ENCODE data around the gene LIN7C.
"Not testable (repeated sequence)": the region's sequence is repeated elsewhere in the genome, so short reads cannot be mapped to it uniquely, and the experiment has no call there.

LIN7C gene

DNA sequence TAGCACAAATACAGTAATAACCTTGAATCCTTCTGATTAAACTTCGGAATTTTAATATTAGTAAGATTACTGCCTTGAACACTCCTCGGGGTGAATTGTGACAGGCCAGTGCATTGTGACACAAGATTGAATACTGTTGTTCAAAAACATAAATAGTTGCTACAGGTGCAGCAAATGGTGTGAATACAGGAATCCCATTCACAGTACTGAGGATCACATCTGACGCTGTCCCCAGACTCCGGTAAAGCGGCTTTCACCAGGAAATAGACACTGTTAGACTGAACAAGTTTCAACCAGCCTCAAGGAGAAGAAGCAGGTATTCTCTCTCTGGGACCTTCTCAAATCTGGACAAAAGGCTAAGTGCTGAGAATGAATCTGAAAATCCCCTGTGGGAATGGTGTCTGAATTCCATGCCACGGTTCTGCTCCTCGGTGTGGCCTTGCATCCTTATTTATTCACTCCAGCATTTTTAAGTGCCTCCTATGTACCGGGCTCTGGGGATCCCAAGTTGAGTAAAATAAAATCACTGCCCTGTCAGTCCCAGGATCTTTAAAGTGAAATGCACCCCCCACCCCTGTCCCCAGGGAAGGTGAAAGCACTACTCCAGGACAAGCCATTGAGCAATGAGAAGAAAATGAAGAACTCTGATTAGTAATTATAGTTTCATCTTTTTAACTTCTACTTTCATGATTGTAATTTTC, 37.4 kb downstream of the LIN7C start:
- DNase-seq = no peak

- no peak for DNase-seq
Measured at GRCh38 chr11:27468209-27468994, 38.2 kb downstream of the LIN7C start.

DNA sequence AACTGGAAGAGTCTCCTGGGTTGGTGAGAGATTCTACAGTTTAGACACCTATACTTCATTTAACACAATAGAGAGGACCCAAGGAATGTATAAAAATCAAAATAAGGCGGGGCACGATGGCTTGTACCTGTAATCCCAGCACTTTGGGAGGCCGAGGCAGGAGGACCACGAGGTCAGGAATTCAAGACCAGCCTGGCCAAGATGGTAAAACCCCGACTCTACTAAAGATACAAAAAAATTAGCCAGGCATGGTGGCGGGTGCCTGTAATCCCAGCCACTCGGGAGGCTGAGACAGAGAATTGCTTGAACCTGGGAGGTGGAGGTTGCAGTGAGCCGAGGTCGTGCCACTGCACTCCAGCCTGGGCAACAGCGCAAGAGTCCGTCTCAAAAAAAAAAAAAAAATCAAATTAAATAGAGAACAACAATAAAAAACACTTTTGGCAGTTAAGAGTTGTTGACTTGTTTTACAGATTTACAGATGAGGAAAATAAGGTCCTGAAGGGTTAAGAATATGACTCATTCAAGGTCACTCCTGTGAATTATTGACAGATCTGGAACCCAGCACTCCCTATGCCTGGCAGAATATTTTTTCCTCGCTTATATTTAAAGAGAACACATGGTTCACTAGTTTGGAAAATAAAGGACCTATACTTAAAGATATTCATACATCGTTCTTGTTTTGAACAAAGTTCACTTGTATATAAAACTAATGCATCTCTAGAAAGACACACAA, 39.2 kb downstream of the LIN7C start:
- DNase-seq = no peak

DNA sequence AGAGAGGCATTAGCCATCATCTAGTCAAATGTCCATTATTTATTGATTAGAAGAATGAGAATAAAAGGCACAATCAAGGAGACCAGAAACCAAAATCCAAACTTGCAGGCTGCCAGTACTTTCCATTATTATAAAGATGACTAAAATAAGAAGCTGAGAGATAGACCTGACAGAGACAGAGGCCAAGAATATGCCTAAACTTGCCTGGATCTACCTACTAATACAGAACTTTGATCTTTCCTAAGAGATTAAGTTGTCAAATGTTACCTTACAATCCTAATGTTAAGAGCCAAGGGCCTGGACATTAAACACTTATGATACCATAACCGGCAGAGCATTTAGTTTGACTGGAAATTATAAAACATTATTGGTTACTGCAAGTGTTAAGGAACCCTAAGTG, 40.2 kb downstream of the LIN7C start:
- no peak for DNase-seq

DNA sequence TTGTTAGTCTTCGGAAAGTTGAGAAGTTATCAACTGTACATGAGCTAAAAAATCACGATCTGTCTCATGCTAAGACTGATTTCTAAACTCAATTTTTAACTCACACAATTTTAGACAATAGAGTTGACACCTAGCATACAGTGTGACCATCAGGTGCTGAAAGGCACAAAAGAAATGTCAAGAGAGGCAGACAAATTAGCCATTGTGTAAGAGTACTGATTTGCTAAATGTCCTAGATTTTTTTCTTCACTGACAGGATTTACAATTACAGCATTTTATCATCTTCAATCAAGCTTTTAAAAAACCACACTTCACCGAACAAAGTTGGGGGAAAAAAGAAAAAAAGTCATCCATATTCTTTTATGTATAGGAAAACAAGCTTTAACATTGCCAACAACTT, 40.9 kb downstream of the LIN7C start:
- no peak for DNase-seq

GRCh38 chr11:27464909-27465308, 41.7 kb downstream of the LIN7C start:
- no peak for DNase-seq

- DNase-seq = no peak
Measured at GRCh38 chr11:27464289-27464696, 42.3 kb downstream of the LIN7C start.

- DNase-seq = no peak
Measured at GRCh38 chr11:27462543-27462942, 44.0 kb downstream of the LIN7C start.

DNA sequence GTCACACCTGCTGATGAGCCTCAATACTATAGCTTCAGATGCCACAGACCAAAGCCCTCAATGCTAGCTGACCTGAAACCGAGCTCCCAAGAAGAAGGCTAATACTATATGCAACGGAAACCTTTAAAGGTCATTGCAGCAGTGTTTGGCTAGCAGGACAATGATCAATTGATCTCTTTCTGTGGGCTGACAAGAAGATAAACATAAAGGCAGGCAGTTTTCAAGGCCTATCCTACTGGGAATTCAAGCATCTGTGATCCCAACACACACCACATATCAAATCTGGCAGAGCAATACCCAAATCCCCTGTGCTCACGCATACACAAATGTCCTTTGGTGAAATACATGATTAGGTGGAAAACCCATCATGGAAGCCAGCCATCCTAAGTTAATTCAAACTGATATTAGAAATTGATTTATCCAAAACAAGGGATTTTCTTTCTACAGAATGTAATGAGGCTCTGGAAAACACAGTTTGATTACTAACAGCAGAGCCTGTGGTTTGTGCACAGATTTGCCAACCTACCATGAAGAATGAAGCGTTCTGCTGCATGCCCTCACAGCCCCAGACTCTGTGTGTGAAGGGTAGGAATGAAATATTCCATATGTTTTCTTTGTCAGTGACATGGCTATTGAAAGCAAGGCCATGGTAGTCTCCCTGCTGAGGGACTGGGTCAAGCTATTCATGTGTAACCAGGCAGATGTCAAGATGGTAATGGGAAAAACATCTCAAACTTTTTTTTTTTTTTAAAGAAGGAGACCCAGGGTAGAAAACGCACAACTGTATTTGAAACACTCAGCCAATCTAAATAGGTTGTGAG, 46.2 kb downstream of the LIN7C start:
- DNase-seq = no peak

DNA sequence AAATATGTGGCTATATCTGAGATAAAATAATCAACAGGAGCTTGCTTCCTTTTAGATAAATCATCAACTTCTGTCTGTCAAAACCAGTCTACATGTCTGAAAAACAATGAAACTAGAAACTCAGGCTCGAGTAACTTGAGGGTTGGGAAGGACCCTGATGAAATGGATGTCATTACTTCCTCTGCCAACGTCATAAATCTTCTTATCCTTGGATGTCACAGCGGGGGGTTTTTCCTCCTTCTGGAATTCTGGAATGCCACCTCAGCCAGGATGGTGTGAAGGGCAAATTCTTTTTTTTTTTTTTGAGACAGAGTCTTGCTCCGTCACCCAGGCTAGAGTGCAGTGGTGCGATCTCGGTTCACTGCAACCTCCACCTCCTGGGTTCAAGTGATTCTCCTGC, 47.4 kb downstream of the LIN7C start:
- DNase-seq = no peak

- DNase-seq = no peak
Measured at GRCh38 chr11:27458182-27458581, 48.4 kb downstream of the LIN7C start.

DNA sequence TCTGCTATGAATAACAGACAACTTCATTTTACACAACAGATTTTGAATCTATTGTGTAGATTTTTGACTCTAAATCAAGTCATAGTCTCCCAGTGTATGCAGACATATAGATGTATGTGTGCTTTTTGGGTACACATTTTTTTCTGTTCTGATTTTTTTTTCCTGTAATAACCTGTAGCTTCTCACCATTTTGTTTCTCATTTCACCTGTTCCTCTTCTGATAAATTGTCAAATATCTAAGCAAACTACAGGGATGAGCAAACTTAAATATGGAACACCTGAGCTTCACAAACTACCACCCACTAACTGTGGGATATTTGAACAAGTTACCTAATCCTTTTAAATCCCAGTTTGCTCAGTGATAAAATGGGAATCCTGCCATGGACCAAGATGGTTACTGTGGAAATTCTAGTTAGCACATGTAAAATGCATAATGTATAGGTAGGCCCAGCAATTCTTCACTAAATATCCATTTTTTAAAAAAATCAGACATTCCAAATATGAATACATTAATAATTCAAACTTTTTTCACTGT, 49.7 kb downstream of the LIN7C start:
- no peak for DNase-seq

DNA sequence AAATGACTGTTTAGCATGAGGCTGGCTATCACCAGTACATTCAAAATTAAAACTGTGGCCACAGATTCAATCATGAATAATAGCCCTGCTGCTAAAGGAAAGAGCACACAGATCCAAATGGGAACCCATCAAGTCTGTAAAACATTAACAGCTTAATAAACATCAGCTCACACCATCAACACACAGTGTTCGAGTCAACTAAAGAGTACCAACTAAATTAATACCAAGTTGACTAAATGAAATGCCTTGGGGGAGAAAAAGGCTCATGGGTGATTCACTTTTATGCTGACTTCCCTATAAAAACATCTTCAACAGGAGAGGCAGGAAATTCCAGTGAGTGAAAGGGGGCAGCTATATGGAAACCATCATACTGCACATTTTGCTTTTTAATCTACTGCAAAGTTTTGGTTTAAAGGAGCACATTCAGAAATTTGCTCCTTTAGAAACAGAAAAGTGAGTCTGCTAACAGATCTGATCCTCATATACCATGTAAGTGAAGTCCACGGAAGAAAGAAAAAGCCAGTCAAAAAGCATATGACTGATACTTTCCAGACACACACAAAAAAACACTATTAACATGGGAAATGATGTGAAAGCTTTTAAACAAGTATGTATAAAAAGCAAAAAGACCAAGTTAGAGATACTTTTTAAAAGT, 50.3 kb downstream of the LIN7C start:
- no peak for DNase-seq

GRCh38 chr11:27455667-27456066, 50.9 kb downstream of the LIN7C start:
- no peak for DNase-seq

DNA sequence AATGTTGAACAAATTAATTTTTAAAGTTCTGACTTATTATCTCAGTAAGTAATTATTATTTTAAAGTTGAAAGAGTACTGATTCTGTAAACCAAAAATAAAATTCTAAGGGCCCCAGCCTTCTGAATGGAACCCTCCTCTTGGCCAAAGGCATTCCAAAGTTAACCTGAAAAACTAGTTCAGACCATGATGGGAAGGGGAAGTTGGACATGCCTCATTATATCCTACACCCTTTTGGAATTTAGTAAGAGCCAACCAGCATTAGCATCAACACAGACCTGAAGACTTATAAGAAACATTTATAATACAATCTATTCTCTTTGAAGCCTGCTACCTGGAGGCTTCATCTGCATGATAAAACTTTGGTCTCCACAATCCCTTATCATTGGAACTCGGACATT, 52.9 kb downstream of the LIN7C start:
- DNase-seq = no peak

DNA sequence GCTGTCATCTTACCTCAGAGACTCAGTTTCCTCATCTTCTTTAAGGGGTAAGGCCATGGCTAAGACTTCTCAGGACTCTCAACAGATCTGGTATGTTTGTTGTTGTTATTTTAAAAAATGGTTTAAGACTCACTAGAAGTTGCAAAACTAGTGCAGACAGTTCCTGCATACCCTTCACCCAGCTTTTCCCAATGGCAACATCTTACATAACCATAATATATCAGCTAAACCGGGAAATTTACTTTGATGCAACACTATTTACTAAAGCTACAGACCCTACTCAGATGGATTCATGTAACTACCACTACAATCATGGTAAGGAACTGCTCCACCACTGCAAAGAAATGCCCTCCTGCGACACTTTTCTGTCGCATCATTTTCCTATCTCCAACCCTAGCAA, 54.4 kb downstream of the LIN7C start:
- no peak for DNase-seq

DNA sequence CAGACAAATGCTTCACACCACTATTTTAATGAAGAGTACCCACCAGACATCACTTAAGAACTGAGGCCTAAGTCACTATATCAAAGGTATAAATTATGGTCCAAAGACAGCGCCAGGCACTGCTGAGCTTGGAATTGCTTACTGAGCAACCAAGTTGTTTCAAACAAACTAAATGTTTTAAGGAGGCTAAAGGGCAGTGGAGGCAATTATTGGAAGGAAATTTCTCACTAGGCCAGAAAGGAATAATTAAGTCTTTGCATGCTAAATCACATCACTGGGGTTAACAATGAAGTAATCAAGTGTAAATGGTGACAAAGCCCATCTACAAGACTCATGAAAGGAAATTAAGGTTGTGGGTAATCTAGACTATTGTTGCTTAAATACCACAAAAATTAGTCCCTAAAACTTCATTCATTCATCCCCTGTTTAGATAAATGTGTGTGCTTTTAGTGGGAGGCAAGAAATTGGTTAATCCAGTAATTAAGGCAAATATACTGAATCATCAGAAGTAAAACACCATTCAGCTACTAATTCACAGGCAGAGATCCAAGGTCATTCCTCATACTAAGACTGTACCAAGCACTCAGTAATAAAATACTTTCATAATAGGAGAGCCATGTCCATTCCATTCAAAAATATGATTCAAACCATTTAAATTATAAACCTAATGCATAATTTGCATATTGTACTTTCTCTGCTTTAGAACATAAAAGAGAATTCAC, 55.2 kb downstream of the LIN7C start:
- DNase-seq = no peak

GRCh38 chr11:27448184-27448540, 58.4 kb downstream of the LIN7C start:
- not testable (repeated sequence) for DNase-seq

- no peak for DNase-seq
Measured at GRCh38 chr11:27447288-27448183, 59.0 kb downstream of the LIN7C start.

DNA sequence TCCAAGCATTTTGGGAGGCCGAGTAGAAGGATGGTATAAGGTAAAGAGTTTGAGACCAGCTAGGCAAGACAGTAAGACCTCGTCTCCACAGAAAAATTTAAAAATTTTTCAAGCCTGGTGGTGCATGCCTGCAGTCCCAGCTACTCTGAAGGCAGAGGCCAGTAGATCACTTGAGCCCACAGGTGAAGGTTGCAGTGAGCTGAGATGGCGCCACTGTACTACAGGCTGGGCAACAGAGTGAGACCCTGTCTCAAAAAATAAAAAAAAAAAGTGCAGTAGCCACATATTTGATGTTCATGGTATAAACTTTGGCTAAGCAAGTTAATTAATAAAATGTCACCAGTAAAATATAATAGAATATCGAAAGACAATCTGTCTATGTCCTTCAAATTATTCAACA, 60.9 kb downstream of the LIN7C start:
- no peak for DNase-seq

Data from CD4-positive, alpha-beta T cell treated with Interleukin-4 for 4 hours (primary cell).